ENCODE data around the gene GRAMD1C. TPM values are rescaled to one million over a fixed set of nuclear protein-coding genes. Genes with fewer than 3 reads are reported as not detected.

The GRAMD1C gene
- total and polyA plus RNA-seq, 2 donors (not counting 3 experiments of a cell fraction or from before 2014, with no cell fraction given), result 7.0 to 24.0 TPM

DNA sequence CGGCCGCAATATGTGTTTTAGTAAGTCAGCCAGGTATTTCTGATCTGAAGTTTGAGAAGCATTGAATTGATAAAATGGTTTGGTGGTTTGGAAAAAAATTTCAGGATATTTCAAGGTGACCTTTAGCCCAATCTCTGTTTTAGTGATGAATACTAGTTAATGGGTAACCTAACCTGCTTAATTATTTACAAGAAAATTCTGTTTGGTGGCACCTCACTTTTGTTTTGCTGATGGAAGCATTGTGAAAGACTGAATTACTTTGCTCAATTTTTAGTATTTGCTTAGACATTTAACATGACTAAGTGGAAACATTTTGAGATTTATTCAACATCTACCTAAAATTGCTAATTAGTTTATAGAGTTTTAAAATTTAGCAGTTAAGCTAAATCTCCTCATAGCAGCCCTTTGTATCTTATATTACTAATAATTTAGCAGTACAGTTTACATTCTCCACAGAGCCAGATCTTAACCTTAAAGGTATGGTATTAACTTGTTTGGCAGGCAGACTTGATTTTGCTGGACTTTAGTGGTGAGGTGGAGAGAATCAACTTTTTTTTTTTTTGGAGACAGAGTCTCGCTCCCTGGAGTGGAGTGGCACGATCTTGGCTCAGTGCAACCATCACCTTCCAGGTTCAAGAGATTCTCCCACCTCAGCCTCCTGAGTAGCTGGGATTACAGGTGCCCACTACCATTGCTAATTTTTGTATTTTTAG is 35.4 kb downstream of the GRAMD1C start:
- no peak for DNase-seq (ENCODE audit: low read depth, low spot score)
- TF ChIP-seq GATA2 (IDR thresholded peaks at IDR 0.05; ENCODE audit: insufficient read depth, insufficient read length, low read depth, low read length), result no peak
- TF ChIP-seq, protein P1, sequence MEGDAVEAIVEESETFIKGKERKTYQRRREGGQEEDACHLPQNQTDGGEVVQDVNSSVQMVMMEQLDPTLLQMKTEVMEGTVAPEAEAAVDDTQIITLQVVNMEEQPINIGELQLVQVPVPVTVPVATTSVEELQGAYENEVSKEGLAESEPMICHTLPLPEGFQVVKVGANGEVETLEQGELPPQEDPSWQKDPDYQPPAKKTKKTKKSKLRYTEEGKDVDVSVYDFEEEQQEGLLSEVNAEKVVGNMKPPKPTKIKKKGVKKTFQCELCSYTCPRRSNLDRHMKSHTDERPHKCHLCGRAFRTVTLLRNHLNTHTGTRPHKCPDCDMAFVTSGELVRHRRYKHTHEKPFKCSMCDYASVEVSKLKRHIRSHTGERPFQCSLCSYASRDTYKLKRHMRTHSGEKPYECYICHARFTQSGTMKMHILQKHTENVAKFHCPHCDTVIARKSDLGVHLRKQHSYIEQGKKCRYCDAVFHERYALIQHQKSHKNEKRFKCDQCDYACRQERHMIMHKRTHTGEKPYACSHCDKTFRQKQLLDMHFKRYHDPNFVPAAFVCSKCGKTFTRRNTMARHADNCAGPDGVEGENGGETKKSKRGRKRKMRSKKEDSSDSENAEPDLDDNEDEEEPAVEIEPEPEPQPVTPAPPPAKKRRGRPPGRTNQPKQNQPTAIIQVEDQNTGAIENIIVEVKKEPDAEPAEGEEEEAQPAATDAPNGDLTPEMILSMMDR (IDR thresholded peaks at IDR 0.05; ENCODE audit: extremely low read depth in 1 of 2, insufficient read depth in 1 of 2, low read depth in 1 of 2, low read length in 2 of 2), result no peak
- ChIA-PET CTCF (interaction anchor here (0.6 to 2.1 kb wide), 2 partner anchors 30 to 238 kb away, joined by 3 to 6 read pairs; no protein-coding TSS in a partner anchor), POLR2A (no interaction called here)
- Histone ChIP-seq H3K27me3 (ENCODE audit: control insufficient read depth in 2 of 2, insufficient read depth in 2 of 2, low read length in 2 of 2) (no peaks in the 10 kb centered on the region), H3K79me2 (ENCODE audit: control insufficient read depth, insufficient read depth, low read length) (no peaks in the 10 kb centered on the region), H3K9ac (replicated peaks; ENCODE audit: extremely low read depth, insufficient read depth, low read length) (no peak overlapping the region), H3K36me3 (ENCODE audit: control insufficient read depth in 2 of 2, extremely low read depth in 1 of 2, insufficient read depth in 2 of 2, low read length in 2 of 2) (no peaks in the 10 kb centered on the region), H3K4me3 (replicated peaks in 1 of 3; ENCODE audit: insufficient read depth in 1 of 3, low read depth in 1 of 3, low read length in 3 of 3) (no peak overlapping the region), H3K9me1 (replicated peaks; ENCODE audit: control insufficient read depth, extremely low read depth, insufficient read depth, low read length) (no peaks in the 10 kb centered on the region), H2AFZ (ENCODE audit: low read depth, low read length) (no peak overlapping the region), H3K9me3 (replicated peaks; ENCODE audit: control insufficient read depth, insufficient read depth, low read length) (no peaks in the 10 kb centered on the region), H4K20me1 (replicated peaks; ENCODE audit: control insufficient read depth, extremely low read depth, insufficient read depth, low read length) (no peaks in the 10 kb centered on the region), H3K4me2 (ENCODE audit: insufficient read depth, low read length) (no peak overlapping the region), H3K27ac (ENCODE audit: insufficient read depth, low read depth, low read length) (no peak overlapping the region), H3K4me1 (ENCODE audit: control insufficient read depth, extremely low read depth, insufficient read depth, low read length) (no peaks in the 10 kb centered on the region)
- no peak for FAIRE-seq
- intact Hi-C loops (cut with micrococcal nuclease) (no loop called here), dilution Hi-C loops (cut with MboI; ENCODE audit: extremely low pct_ligation_motif_present, low sequenced_read_pairs) (no loop called here)
- BruUV-seq (replicated peaks), result no TSS peak

DNA sequence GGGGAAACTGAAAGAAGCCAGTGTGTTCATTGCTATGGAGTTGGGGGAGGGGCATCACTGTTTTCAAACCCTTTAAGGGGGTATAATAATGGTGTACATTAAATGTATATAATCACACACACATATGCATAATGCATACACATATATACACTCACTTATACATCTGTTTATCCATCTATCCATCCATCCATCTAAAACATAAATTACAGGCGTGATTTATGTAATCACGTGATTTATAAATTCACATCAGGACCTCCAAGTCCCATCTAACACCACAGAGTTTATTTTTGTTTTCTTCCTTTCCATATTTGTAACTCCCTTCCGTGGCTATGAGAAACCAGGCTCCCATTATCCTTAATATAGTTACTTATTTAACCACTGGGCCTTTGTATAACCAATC is 39.8 kb downstream of the GRAMD1C start:
- Histone ChIP-seq H3K4me2 (ENCODE audit: insufficient read depth, low read length) (no peak overlapping the region), H3K79me2 (ENCODE audit: control insufficient read depth, insufficient read depth, low read length) (no peaks in the 10 kb centered on the region), H3K9me1 (replicated peaks; ENCODE audit: control insufficient read depth, extremely low read depth, insufficient read depth, low read length) (no peaks in the 10 kb centered on the region), H4K20me1 (replicated peaks; ENCODE audit: control insufficient read depth, extremely low read depth, insufficient read depth, low read length) (no peaks in the 10 kb centered on the region), H3K9ac (replicated peaks; ENCODE audit: extremely low read depth, insufficient read depth, low read length) (no peak overlapping the region), H3K4me3 (replicated peaks in 1 of 3; ENCODE audit: insufficient read depth in 1 of 3, low read depth in 1 of 3, low read length in 3 of 3) (no peak overlapping the region), H3K9me3 (replicated peaks; ENCODE audit: control insufficient read depth, insufficient read depth, low read length) (no peaks in the 10 kb centered on the region), H3K36me3 (ENCODE audit: control insufficient read depth in 2 of 2, extremely low read depth in 1 of 2, insufficient read depth in 2 of 2, low read length in 2 of 2) (peaks cover 0 to 5% of the 10 kb centered on the region in 2 experiments), H3K4me1 (ENCODE audit: control insufficient read depth, extremely low read depth, insufficient read depth, low read length) (no peaks in the 10 kb centered on the region), H2AFZ (ENCODE audit: low read depth, low read length) (no peak overlapping the region), H3K27me3 (ENCODE audit: control insufficient read depth in 2 of 2, insufficient read depth in 2 of 2, low read length in 2 of 2) (no peaks in the 10 kb centered on the region), H3K27ac (ENCODE audit: insufficient read depth, low read depth, low read length) (no peak overlapping the region)
- ChIA-PET POLR2A (no interaction called here), CTCF (no interaction called here)
- TF ChIP-seq MAX (IDR thresholded peaks at IDR 0.05; ENCODE audit: insufficient read depth, insufficient read length), result no peak
- no peak for TF ChIP-seq EZH2 (IDR thresholded peaks at IDR 0.05; ENCODE audit: borderline replicate concordance, low read depth, low read length, severe bottlenecking)
- no peak for TF ChIP-seq POLR2AphosphoS5 (IDR thresholded peaks at IDR 0.05; ENCODE audit: insufficient read depth, low read depth, low read length)
- no peak for TF ChIP-seq GATA2 (IDR thresholded peaks at IDR 0.05; ENCODE audit: insufficient read depth, insufficient read length, low read depth, low read length)
- TF ChIP-seq FOS (IDR thresholded peaks at IDR 0.05; ENCODE audit: borderline replicate concordance, insufficient read depth, low read length), result no peak
- TF ChIP-seq, protein P1 (IDR thresholded peaks at IDR 0.05; ENCODE audit: extremely low read depth in 1 of 2, insufficient read depth in 1 of 2, low read depth in 1 of 2, low read length in 2 of 2), result no peak
- TF ChIP-seq JUN (IDR thresholded peaks at IDR 0.05; ENCODE audit: borderline replicate concordance, insufficient read depth, insufficient read length, low read depth), result no peak
- no peak for TF ChIP-seq MYC (IDR thresholded peaks at IDR 0.05; ENCODE audit: low read depth, low read length)
- BruUV-seq (replicated peaks), result no TSS peak
- intact Hi-C loops (cut with micrococcal nuclease), result no loop called here
- no peak for FAIRE-seq
- no peak for DNase-seq (ENCODE audit: low read depth, low spot score)
- dilution Hi-C loops (cut with MboI; ENCODE audit: extremely low pct_ligation_motif_present, low sequenced_read_pairs), result no loop called here

Measured in endothelial cell of umbilical vein (primary cell).